Measurements from ENCODE around the gene NOM1.

DNA sequence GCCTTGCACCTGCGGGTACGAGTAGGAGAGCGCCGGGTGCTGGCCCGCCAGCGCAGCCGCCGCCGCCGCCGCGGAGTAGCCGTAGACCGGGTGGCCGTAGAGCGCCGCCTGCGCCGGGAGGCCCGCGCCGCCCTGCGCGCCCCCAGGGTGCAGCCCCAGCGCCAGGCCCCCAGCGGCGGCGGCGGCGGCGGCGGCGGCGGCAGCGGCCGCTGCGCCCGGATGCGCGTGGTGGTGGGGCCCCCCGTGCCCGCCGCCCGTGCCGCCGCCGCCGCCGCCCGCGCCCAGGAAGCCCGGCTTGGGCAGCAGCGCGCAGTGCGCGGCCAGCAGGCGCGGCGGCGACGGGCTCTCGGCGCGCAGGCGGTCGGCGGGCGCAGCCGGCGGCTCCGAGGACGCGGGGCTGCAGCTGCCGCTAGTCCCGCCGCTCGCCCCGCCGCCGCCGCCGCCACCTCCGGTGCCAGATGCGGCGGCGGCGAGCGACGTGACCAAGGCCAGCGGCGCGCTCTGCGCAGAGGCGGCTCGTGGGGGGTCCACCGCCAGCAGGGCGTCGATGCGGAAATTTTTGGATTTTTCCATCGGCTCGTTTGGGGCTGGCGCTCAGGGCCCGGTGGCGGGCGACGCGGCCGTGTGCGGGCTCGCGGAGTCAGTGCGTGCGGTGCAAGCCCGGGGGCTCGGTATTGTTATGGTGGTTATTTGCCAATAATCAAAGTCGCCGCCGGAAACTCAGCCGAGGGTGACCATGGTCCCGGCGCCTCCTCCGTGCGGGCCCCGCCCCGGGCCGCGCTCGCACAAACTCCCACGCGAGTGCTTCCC is 60.5 kb downstream of the NOM1 start:
- no peak for TF ChIP-seq ZFP36 (IDR thresholded peaks at IDR 0.05; ENCODE audit: borderline replicate concordance, partially characterized antibody)
- TF ChIP-seq SMC3 (IDR thresholded peaks at IDR 0.05), result no peak
- TF ChIP-seq TP53 (CRISPR knock-in tag; IDR thresholded peaks at IDR 0.05), result no peak
- TF ChIP-seq, protein P1, sequence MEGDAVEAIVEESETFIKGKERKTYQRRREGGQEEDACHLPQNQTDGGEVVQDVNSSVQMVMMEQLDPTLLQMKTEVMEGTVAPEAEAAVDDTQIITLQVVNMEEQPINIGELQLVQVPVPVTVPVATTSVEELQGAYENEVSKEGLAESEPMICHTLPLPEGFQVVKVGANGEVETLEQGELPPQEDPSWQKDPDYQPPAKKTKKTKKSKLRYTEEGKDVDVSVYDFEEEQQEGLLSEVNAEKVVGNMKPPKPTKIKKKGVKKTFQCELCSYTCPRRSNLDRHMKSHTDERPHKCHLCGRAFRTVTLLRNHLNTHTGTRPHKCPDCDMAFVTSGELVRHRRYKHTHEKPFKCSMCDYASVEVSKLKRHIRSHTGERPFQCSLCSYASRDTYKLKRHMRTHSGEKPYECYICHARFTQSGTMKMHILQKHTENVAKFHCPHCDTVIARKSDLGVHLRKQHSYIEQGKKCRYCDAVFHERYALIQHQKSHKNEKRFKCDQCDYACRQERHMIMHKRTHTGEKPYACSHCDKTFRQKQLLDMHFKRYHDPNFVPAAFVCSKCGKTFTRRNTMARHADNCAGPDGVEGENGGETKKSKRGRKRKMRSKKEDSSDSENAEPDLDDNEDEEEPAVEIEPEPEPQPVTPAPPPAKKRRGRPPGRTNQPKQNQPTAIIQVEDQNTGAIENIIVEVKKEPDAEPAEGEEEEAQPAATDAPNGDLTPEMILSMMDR (IDR thresholded peaks at IDR 0.05), result no peak
- TF ChIP-seq FOXS1 (CRISPR knock-in tag; IDR thresholded peaks at IDR 0.05), result no peak
- no peak for TF ChIP-seq RFX5 (IDR thresholded peaks at IDR 0.05)
- TF ChIP-seq EHF (CRISPR knock-in tag; IDR thresholded peaks at IDR 0.05), result no peak
- no peak for TF ChIP-seq POLR2A (IDR thresholded peaks at IDR 0.05; ENCODE audit: low read length)
- no peak for TF ChIP-seq JUN (IDR thresholded peaks at IDR 0.05)

Measured in A549 (cell line).